GM12873 (cell line): ENCODE results near the gene KLK12.

Experiments
- CTCF ChIP-seq: IDR thresholded peaks from 2 replicates; pipeline ENCODE4 v1.5.1; 2012; ENCODE audit warnings: low read depth, mild to moderate bottlenecking, moderate library complexity, low read length, control low read depth; ENCODE audit not compliant: insufficient read depth; ENCODE audit errors: missing control alignments

Gene KLK12

DNA sequence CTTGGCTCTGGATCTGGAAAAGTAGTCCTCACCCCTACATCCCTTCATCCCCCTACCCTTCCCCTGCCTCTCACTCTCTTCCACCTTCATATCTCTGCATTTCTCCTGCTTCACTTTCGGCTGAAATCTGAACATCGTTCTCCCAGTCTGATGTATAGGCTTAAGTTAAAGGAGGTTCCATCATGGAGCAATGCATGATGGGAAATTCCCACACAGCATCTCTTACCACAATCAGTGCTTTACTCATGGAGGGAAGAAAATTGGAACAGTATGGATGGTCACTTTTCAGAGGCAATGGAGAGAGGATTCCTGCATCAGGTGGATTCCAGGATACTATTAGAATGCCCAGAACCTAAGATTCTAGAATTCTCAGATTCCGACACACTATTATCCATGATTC lies 27.3 kb downstream of the KLK12 start:
- TF ChIP-seq CTCF, result no peak

DNA sequence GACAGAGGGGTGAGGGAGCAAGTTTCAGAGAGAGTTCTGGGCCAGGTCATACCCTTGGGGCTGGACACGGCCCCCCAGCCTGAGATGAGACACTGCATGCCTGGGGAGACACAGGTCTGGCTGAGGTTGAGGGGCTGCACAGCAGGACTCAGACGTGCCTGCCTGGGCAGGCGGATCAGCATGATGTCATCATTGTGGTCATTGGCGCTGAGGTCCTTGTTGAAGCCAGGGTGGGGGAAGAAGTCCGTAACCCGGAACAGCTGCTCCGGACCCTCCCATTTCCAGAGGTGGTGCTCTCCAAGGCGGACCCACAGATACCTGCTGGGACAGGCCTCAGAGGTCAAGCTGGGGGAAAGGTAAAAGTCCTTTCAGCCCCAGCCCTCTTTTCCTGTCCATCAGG lies 28.4 kb downstream of the KLK12 start:
- no peak for TF ChIP-seq CTCF

- TF ChIP-seq CTCF, result no peak
Observed at GRCh38 chr19:51005248-51005647, 29.6 kb downstream of the KLK12 start.

DNA sequence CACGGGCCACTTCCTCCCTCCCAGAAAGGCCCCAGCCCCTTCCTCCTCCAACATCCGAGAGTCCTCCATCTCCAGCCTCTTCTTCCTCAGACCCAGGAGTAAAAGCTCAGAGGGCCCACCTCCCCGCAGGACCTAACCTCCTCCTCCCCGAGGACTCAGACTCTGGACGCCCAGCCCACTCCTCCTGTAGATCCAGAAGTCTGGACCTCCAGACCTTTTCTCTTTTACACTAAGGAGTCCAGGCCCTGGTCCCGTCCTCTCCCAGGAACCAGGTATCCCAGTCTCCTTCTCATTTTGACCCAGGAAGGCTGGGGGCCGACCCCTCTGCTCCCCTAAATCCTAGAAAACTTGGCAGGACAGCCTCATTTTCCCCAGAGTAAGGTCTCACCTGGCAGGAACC lies 31.5 kb downstream of the KLK12 start:
- TF ChIP-seq CTCF, result no peak

DNA sequence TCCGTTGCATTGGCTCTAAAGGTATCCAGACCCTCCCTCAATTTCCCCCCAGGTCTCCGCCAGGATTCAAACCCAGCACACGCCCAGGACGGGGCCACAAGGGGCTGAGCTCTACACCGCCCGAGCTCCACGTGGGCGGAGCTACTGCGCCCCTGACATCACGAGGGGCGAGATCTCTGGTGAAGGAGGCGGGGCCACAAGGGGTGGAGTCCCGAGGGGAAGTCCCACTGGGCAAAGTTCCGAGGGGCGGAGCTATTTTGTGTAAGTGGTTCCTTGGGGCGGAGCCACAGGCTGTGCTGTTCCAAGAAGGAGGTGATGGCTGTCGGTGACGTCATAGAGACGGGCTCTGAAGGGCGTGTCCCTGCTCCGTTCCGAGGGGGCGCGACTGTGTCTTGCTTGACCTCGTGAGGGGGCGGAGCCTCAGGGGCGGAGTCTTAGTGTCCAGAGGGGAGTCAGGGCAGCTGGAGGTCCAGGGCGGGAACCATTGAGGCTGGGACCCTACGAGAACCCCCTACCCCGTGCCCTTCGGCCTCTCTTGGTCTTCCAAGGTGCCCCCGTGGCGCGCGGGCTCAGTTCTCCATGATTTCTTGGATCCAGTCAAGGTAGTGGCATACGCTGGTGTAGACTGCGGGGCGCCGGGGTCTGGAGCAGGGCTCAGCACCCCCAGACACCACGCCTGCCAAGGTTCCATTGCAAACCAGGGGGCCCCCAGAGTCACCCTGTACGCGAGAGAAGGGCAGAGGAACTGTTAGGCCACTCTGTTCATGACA lies 32.1 kb downstream of the KLK12 start:
- TF ChIP-seq CTCF, result no peak

GRCh38 chr19:51002089-51002532 lies 32.7 kb downstream of the KLK12 start:
- TF ChIP-seq CTCF, result no peak

DNA sequence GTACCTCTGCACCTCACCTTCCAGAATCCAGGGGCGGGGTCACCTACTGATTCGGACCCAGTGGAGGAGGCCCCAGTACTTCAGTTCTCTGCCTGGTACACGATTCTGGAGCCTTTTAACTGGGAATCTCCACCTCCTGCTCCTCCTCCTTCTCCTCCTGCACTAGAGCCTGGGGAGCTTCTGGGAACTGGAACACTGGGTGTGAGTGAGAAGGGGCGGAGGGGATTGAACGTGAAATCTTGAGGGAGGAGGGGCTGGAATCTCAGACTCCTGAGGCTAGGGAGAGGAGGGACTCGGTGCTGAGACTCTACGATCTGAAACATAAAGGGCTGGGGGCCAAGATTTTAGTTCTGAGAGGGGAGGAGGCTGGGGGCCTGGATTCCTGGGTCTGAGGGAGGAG lies 33.3 kb downstream of the KLK12 start, which contains the start of gene KLK8:
TSS of gene KLK8 (minus strand) at position 90 of the 400 bp plus-strand sequence. CDS start 437 bp downstream, outside the sequence.
- TF ChIP-seq CTCF, result no peak
